Right renal pelvis (tissue), 4 donors: Measurements from ENCODE around the gene ZFYVE26. TPM values are rescaled to one million over a fixed set of nuclear protein-coding genes. Genes with fewer than 3 reads are reported as not detected.
"Not testable (repeated sequence)": the region's sequence is repeated elsewhere in the genome, so short reads cannot be mapped to it uniquely, and the experiment has no call there.

Source experiments
- DNase-seq, 4 donors: peaks; one replicate each; pipeline ENCODE4 v3.0.0-alpha.2; 2013; ENCODE audit warnings: low read depth in 4 of 4, low spot score in 3 of 4, missing footprints in 1 of 4
- polyA plus RNA-seq, 4 donors: library from polyadenylated mRNA; unstranded; fragments of 120-200 nt; gene quantifications; one replicate each; pipeline ENCODE4 v1.2.1, GENCODE V29; 2013; ENCODE audit not compliant: insufficient read length in 4 of 4

ZFYVE26 gene
- 10 to 100 TPM; 14.0 to 15.8 (median 15.2) TPM for polyA plus RNA-seq

DNA sequence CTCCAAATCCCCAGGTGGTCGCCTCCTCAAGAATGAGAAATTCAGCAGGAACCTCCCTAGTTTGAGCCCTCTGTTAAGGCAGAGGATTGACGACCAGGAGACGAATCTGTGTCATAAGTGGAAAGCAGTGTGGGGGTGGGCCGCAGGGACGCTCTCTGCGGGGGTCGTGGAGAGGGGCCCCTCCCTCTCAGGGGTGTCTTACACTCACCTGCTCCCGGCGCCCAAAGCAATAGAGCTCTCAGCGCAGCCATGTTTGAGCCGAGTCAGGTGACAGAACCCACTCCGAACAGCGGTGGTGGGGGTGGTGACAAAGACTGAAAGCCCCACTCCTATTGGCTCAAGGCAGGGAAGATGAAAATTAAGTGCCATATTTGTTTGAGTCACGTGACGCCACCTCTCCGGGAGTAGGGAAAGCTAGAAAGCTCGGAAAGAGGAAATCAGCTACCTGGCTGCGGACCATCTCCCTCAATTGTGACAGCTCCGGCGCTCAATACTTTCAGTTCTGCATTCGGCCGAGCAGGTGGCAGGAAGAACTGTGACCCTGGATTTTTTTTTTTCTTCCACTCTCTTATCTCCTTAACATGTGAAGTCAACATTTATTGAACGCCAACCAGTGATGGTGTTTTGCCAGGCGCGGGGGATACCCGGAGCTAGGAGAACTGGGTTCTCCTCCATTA is at the start of gene ZFYVE26:
TSS of gene ZFYVE26 (minus strand) at position 265 of the 677 bp plus-strand sequence. CDS start 627 bp downstream, outside the sequence.
- DNase-seq = peak; percentile 81 to 95 (median 92)

GRCh38 chr14:67863223-67863622 is 46.8 kb upstream of the ZFYVE26 start:
- no peak for DNase-seq

GRCh38 chr14:67859169-67859749 is 42.9 kb upstream of the ZFYVE26 start:
- DNase-seq = no peak

GRCh38 chr14:67857778-67858350 is 41.5 kb upstream of the ZFYVE26 start:
- no peak for DNase-seq

GRCh38 chr14:67856827-67857226 is 40.4 kb upstream of the ZFYVE26 start:
- DNase-seq = no peak

- DNase-seq = no peak
These were observed 37.3 kb upstream of the ZFYVE26 start for GRCh38 chr14:67853715-67854114.

DNA sequence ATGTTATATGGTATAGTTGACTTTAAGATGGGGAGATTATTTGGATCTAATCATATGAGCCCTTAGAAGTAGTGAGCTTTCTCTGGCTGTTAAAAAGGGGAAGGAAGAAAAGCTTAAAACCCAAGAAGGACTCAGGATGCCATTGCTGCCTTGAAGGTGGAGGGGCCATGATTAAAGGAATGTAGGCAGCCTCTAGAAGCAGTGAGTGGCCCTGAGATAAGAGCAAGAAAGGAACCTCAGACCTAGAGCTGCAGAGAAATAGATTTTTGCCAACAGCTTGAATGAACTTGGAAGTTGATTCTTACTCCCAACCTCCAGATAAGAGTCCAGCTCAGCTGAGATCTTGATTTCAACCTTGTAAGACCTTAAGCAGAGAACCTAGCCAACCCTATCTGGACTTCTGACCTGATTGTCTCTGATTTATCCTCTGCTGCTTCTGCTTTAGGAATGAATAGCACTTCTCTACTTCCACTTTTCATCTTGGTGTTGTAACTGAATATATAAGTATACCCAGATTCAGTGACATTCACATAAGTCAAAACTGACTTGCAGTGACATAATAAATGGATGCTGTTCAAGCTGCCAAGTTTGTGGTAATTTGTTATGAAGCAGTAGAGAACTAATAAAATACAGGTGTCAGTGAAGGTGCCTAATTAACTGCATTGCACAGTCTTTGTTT is 36.7 kb upstream of the ZFYVE26 start:
- no peak for DNase-seq

DNA sequence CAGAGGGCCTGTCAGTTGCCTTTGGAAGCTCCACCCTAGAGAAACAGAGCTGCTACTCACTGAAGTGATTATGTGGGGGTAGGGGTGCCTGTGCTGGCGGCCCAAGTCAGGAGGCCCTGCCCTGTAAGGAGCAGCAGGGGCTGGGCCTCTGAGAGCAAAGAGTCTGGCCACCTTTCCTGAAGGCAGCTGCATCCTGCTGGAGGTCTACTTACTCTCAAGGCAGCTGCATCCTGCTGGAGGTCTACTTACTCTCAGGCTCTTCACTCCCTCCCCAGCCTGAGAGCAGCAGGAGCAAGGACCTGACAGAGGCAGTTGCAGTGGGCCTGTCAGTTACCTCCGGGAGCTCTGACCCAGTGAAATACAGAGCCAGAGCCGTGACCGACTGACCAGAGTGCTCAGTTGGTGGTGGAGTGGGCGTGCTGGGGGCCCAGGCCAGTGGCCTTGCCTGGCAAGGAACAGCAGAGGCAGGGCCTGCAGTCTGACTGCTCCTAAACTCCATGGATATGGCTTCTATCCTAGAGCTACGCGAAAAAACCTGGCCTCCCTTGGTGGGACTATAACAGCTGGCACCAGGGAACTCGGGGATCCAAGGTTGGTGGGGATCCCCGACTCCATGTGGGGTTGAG is 35.5 kb upstream of the ZFYVE26 start:
- no peak for DNase-seq

DNA sequence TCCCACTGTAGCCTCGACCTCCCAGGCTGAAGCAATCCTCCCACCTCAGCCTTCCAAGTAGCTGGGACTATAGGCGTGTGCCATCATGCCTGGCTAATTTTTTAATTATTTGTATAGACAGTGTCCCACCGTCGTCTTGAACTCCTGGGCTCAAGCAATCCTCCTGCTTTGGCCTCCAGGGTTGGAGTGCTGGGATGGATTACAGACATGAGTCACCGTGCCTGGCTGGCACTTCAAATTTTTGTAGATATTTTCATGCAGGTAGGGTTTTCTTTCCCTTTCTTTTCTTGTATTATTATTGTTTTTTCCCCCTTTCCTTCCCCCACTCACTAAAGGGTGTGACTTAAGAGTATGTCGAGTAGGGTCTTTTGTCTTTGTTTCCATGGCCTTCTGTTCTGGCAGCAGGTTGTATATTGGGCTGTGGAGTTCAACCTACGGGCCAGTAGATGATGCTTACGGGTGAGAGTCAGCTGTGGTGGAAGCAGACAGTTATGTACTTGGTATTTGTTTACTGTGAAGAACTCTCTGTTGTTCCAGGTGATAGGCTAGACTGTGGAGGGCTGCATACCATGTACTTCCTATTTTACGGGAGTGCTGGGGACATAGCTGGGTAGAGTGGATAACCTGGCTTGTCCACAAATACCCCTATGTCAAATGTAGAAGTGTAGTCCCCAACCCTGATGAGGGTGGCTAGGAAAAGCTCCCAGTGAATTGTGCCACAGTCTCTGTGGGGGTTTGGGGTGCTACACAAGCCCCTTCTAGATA is 33.9 kb upstream of the ZFYVE26 start:
- DNase-seq = no peak

- DNase-seq = no peak
These were observed 29.7 kb upstream of the ZFYVE26 start for GRCh38 chr14:67846029-67846610.

DNA sequence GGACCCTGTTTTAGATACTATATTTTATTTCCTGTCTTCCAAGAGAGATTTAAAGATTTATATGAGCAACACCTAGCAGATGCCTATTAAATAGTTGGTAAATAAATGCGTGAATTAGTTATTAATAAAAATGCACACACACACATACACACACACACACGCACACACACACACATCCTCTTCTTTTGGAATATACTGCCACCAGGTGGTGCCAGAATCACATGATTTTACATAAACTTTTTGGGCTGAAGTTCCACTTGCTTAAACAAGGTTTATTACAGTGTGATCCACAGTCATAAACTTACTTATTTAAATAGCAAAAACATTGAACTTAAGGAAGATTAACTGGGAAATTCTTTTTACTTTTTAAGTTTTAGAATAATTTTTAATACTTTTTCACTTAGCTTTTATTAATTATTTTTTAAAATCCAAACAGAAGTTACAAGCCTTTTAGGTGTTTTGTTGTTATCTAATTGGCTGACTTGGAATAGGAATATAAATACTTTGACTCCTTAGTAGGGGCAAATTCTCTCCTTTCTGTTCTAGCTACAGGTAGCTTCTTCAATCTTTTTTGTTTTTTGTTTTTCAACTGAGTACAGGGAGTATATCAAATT is 20.7 kb upstream of the ZFYVE26 start:
- peak in 3 of 4 donors; percentile 52 to 71 (median 65) for DNase-seq

GRCh38 chr14:67835596-67835995 is 19.2 kb upstream of the ZFYVE26 start:
- DNase-seq = no peak

DNA sequence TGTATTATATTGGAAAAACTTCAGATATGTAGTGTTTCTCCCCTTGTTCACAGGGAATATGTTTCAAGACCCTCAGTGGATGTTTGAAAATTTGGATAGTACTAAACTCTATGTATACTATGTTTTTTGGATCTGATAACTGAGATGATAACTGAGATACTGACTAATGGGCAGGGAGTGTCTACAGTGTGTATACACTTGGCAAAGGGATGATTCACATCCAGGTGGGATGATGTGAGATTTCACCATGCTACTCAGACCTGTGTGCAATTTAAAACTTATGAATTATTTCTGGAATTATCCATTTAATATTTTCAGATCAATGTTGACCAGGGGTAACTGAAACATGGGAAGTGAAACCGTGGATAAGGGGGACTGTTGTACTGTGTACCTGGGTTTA is 17.0 kb upstream of the ZFYVE26 start:
- DNase-seq = no peak

- no peak for DNase-seq
These were observed 14.7 kb upstream of the ZFYVE26 start for GRCh38 chr14:67831113-67831512.

GRCh38 chr14:67821121-67821520 is 4.7 kb upstream of the ZFYVE26 start:
- DNase-seq = no peak

GRCh38 chr14:67820428-67820971 is 4.1 kb upstream of the ZFYVE26 start:
- peak in 2 of 4 donors; percentile 5 to 7 for DNase-seq

- DNase-seq = peak; percentile 85 to 89 (median 86)
These were observed 3.4 kb upstream of the ZFYVE26 start, which contains the start of gene RAD51B for GRCh38 chr14:67819563-67820421. RAD51B (plus strand) TSS chr14:67819779.

DNA sequence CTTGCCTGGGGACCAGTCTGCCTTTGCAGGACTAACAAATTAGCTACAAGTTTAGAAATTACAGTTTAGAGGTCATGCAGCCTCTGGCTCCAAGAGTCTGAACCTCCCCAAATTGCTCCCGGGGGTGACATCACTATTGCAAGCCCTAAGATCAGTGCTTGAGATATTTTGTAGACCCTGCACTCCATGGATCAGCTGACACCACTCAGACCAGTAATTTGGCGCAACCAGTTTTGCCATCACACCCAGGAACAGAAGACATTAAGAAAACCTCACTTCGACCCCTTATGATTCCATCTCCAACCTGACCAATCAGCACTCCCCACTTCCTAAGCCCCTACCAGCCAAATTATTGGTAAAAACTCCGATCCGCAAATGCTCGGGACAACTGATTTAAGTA is 2.1 kb upstream of the ZFYVE26 start:
- DNase-seq = not testable (repeated sequence)
